CD8-positive, alpha-beta memory T cell (primary cell): ENCODE data around the gene RFC1. TPM values are rescaled to one million over a fixed set of nuclear protein-coding genes. Genes with fewer than 3 reads are reported as not detected.
"Not testable (repeated sequence)": the region's sequence is repeated elsewhere in the genome, so short reads cannot be mapped to it uniquely, and the experiment has no call there.

ENCODE experiments used
- CTCF ChIA-PET: fragments of 350-600 bp; sonication (Branson Sonifier 250); formaldehyde crosslinking; loops from one replicate; lab custom pipeline; 2021; ENCODE audit warnings: antibody characterized with exemption; lab: Charles Lee
- POLR2A ChIA-PET: fragments of 350-600 bp; sonication (Branson Sonifier 250); formaldehyde crosslinking; loops from one replicate; lab custom pipeline; 2021; ENCODE audit warnings: antibody characterized with exemption; lab: Charles Lee
- DNase-seq, 5 donors: peaks; one replicate each; pipeline versions ENCODE4 v3.0.0 to v3.0.0-alpha.2; 2020 to 2022; ENCODE audit warnings: mixed read lengths in 1 of 5
- H3K27ac ChIP-seq: one replicate; pipeline ENCODE4 v1.7.0; 2013; ENCODE audit warnings: low read depth, mild to moderate bottlenecking, low read length, moderate library complexity
- H3K27me3 ChIP-seq: 2 replicates; pipeline ENCODE4 v1.7.0; 2013; ENCODE audit warnings: low read length, mild to moderate bottlenecking; ENCODE audit not compliant: insufficient read depth, poor library complexity, severe bottlenecking
- H3K36me3 ChIP-seq: 2 replicates; pipeline ENCODE4 v1.7.0; 2013; ENCODE audit warnings: mild to moderate bottlenecking, low read length, moderate library complexity; ENCODE audit not compliant: insufficient read depth
- H3K4me1 ChIP-seq: 2 replicates; pipeline ENCODE4 v1.7.0; 2013; ENCODE audit warnings: mild to moderate bottlenecking, low read length, moderate library complexity; ENCODE audit not compliant: insufficient read depth
- H3K4me3 ChIP-seq: 2 replicates; pipeline ENCODE4 v1.7.0; 2013; ENCODE audit warnings: mild to moderate bottlenecking, low read length
- H3K9me3 ChIP-seq: 2 replicates; pipeline ENCODE4 v1.7.0; 2013; ENCODE audit warnings: mild to moderate bottlenecking, low read length
- H3K27ac Mint-ChIP-seq, 8 donors: one replicate each; pipeline ENCODE4 v1.8.0; 2020 to 2021; ENCODE audit warnings: mixed read lengths in 8 of 8, mild to moderate bottlenecking in 6 of 8, inconsistent platforms in 3 of 8, moderate library complexity in 3 of 8
- H3K27me3 Mint-ChIP-seq, 2 donors: one replicate each; pipeline ENCODE4 v1.8.0; 2020 to 2021; ENCODE audit warnings: mixed read lengths in 2 of 2, mild to moderate bottlenecking in 1 of 2, moderate library complexity in 1 of 2
- H3K36me3 Mint-ChIP-seq, 3 donors: one replicate each; pipeline ENCODE4 v1.8.0; 2020 to 2021; ENCODE audit warnings: mixed read lengths in 3 of 3, inconsistent platforms in 1 of 3, mild to moderate bottlenecking in 1 of 3
- H3K4me1 Mint-ChIP-seq, 3 donors: one replicate each; pipeline ENCODE4 v1.8.0; 2020 to 2021; ENCODE audit warnings: mixed read lengths in 3 of 3, inconsistent platforms in 1 of 3, mild to moderate bottlenecking in 1 of 3
- H3K4me3 Mint-ChIP-seq, 7 donors: one replicate each; pipeline ENCODE4 v1.8.0; 2020 to 2021; ENCODE audit warnings: mixed read lengths in 7 of 7, mild to moderate bottlenecking in 6 of 7, moderate library complexity in 4 of 7, inconsistent platforms in 2 of 7
- H3K9me3 Mint-ChIP-seq, 5 donors: one replicate each; pipeline ENCODE4 v1.8.0; 2020 to 2022; ENCODE audit warnings: mixed read lengths in 5 of 5, mild to moderate bottlenecking in 3 of 5, moderate library complexity in 2 of 5, inconsistent platforms in 1 of 5
- polyA plus RNA-seq: library from polyadenylated mRNA; unstranded; fragments of 300-500 nt; fragmentation: Illumina TruSeq; gene quantifications from one replicate; pipeline ENCODE4 v1.2.3, GENCODE V29; 2021
- total RNA-seq, 2 experiments: library from RNA; stranded (reverse); gene quantifications; one replicate each; pipeline ENCODE4 v1.2.3, GENCODE V29; 2021

The RFC1 gene, protein sequence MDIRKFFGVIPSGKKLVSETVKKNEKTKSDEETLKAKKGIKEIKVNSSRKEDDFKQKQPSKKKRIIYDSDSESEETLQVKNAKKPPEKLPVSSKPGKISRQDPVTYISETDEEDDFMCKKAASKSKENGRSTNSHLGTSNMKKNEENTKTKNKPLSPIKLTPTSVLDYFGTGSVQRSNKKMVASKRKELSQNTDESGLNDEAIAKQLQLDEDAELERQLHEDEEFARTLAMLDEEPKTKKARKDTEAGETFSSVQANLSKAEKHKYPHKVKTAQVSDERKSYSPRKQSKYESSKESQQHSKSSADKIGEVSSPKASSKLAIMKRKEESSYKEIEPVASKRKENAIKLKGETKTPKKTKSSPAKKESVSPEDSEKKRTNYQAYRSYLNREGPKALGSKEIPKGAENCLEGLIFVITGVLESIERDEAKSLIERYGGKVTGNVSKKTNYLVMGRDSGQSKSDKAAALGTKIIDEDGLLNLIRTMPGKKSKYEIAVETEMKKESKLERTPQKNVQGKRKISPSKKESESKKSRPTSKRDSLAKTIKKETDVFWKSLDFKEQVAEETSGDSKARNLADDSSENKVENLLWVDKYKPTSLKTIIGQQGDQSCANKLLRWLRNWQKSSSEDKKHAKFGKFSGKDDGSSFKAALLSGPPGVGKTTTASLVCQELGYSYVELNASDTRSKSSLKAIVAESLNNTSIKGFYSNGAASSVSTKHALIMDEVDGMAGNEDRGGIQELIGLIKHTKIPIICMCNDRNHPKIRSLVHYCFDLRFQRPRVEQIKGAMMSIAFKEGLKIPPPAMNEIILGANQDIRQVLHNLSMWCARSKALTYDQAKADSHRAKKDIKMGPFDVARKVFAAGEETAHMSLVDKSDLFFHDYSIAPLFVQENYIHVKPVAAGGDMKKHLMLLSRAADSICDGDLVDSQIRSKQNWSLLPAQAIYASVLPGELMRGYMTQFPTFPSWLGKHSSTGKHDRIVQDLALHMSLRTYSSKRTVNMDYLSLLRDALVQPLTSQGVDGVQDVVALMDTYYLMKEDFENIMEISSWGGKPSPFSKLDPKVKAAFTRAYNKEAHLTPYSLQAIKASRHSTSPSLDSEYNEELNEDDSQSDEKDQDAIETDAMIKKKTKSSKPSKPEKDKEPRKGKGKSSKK
- total RNA-seq (10 to 100 TPM; 79.8 to 82.9 TPM), polyA plus RNA-seq (45.7 TPM)

DNA sequence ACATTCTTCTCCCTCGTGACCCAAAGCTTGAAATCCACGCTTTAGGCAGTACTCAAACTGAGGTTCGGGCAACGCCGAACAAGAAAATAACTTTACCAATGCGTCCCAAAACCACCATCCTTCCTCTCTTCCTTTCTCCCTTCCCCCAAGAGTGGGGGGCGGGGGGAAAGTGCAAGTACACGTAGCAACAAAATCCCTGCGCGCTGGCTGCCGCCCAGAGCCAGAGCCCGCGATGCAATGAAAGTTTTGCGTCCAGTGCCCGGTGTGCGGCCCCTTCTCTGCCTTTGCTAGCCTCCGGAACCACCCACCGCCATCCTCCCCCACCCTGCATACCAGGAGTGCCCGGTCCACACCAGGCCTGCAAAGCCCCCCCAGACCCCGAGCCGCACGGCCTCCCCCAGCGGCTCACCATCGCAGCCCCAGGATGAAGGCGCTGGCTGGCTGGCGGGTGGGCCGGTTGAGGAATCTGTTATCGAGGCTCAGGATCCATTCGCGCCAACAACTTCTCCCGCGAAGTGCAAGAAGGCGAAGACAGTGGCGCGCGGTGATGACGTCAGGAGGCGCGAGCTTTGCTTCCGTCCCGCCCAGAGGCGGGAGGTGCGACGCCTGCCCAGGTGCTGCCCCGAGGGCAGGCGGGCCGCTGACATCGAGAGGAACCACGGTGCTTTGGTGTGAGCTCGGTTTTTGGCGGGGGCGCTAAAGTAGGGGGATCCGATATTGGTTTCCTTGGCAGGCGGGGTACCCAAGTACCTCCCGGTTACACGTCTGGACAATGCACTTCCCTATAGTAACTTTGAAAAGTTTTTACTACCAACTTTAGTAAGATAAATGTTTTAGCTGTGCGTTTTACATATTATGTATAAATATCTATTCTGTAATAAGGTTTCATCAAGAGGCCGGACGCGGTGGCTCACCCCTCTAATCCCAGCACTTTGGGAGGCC, at the start of gene RFC1:
Gene RFC1 (minus strand): TSS at position 533 of the 942 bp plus-strand sequence. CDS start 121 bp downstream, at position 412.
- POLR2A ChIA-PET: interaction anchor here (0.6 to 2.5 kb wide), 5 partner anchors 9 to 184 kb away, joined by 3 to 25 read pairs (median 4); partner anchors contain the start of genes LIAS and RPL9
- H3K9me3 ChIP-seq: no peaks in the 10 kb centered on the region
- peaks cover 31 to 44% (median 42%) of the 10 kb centered on the region in 3 donors for H3K4me1 Mint-ChIP-seq
- H3K36me3 ChIP-seq: no peaks in the 10 kb centered on the region
- DNase-seq: peak; percentile 87 to 95 (median 90)
- H3K4me3 Mint-ChIP-seq: peak within 1 kb of the TSS; percentile 90 to 96 (median 93)
- H3K27me3 ChIP-seq: no peaks in the 10 kb centered on the region
- H3K36me3 Mint-ChIP-seq: peaks cover 0 to 13% (median 6%) of the 10 kb centered on the region in 3 donors
- peak within 1 kb of the TSS; percentile 93 for H3K4me3 ChIP-seq
- peaks cover 0 to 6% (median 4%) of the 10 kb centered on the region in 5 donors for H3K9me3 Mint-ChIP-seq
- peak within 1 kb of the TSS; percentile 84 for H3K27ac ChIP-seq
- H3K4me1 ChIP-seq: peaks cover 34% of the 10 kb centered on the region
- peaks cover 0 to 3% of the 10 kb centered on the region in 2 donors for H3K27me3 Mint-ChIP-seq
- CTCF ChIA-PET: interaction anchor here (0.9 to 3.4 kb wide), 3 partner anchors 10 to 92 kb away, joined by 3 to 17 read pairs (median 4); partner anchors contain the start of genes LIAS and RPL9
- H3K27ac Mint-ChIP-seq: peak within 1 kb of the TSS; percentile 89 to 97 (median 92)

DNA sequence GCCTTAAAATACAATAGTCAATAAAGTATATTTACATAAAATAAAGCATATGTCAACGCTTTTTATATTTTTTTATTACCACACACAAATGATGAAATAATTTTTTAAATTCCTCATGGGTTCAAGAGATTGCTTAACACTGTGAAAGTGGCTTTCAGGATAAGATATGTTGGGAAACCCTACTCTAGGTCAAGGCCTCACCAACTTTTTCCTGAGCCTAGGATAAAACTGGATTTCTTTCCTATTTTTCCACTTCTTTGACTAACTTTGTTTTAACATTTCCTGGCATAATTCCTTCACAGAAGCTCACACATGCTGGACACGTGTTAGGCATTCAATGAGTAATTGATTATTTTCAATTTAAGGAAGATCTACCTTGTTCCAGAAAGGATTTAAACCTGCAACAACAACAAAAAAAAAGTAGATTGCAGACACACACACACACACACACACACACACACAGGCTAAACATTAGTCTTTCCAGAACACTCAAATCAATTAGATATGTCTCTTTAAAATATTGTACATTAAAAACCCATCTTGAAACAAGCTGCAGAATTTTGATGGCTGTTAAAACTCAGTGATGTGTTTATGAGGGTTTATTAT, 49.6 kb upstream of the RFC1 start:
- Mint-ChIP-seq H3K27me3 (peaks cover 0 to 11% of the 10 kb centered on the region in 2 donors), H3K9me3 (no peaks in the 10 kb centered on the region), H3K4me3 (no peak overlapping the region), H3K4me1 (no peaks in the 10 kb centered on the region), H3K36me3 (no peaks in the 10 kb centered on the region), H3K27ac (no peak overlapping the region)
- Histone ChIP-seq H3K36me3 (no peaks in the 10 kb centered on the region), H3K27ac (no peak overlapping the region), H3K4me3 (no peak overlapping the region), H3K4me1 (no peaks in the 10 kb centered on the region), H3K27me3 (no peaks in the 10 kb centered on the region), H3K9me3 (no peaks in the 10 kb centered on the region)
- POLR2A ChIA-PET: no interaction called here
- CTCF ChIA-PET: no interaction called here
- no peak for DNase-seq

DNA sequence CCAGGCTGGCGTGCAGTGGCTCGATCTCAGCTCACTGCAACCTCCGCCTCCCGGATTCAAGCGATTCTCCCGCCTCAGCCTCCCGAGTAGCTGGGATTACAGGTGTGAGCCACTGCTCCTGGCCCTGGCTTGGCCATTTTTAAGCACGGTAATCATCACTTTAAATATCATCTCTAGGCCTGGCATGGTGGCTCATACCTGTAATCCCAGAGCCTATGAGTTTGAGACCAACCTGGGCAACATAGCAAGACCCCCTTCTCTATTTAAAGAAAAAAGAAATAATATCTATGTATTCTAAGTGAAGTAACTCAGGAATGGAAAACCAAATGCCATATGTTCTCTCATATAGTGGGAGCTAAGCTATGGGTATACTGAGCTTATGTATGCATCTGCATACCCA, 45.4 kb upstream of the RFC1 start:
- H3K9me3 Mint-ChIP-seq, CTCF ChIA-PET, DNase-seq, H3K27ac ChIP-seq, H3K4me1 Mint-ChIP-seq, H3K27me3 ChIP-seq, H3K9me3 ChIP-seq, H3K27ac Mint-ChIP-seq, H3K4me3 Mint-ChIP-seq, H3K36me3 ChIP-seq, H3K4me1 ChIP-seq, POLR2A ChIA-PET, H3K36me3 Mint-ChIP-seq, H3K4me3 ChIP-seq: not testable (repeated sequence)
- peaks cover 0 to 17% of the 10 kb centered on the region in 2 donors for H3K27me3 Mint-ChIP-seq

DNA sequence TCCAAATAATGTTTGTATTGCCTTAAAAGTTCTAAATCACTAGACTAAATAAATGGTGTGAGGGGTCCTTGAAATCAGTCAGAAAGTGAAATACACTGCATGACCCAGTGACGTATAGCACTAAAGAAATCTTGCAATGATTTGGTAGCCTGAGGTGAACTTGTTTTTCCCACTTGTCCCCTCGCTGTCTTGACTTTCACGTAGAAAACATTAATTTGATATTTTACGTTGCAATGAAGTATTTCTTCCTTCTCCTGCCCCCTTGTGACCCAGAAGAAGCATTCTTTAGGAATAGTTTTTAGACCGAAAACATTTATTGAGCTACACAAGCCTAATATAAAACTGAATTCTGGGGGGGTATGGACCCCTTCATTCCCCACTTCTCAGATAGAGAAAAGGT, 44.3 kb upstream of the RFC1 start:
- H3K4me1 Mint-ChIP-seq: no peaks in the 10 kb centered on the region
- no peak for DNase-seq
- no peak overlapping the region for H3K27ac ChIP-seq
- H3K36me3 ChIP-seq: no peaks in the 10 kb centered on the region
- no peak overlapping the region for H3K27ac Mint-ChIP-seq
- H3K27me3 ChIP-seq: no peaks in the 10 kb centered on the region
- no peaks in the 10 kb centered on the region for H3K4me1 ChIP-seq
- H3K9me3 Mint-ChIP-seq: no peaks in the 10 kb centered on the region
- CTCF ChIA-PET: no interaction called here
- no peaks in the 10 kb centered on the region for H3K36me3 Mint-ChIP-seq
- H3K9me3 ChIP-seq: no peaks in the 10 kb centered on the region
- POLR2A ChIA-PET: no interaction called here
- H3K4me3 ChIP-seq: no peak overlapping the region
- H3K4me3 Mint-ChIP-seq: no peak overlapping the region
- H3K27me3 Mint-ChIP-seq: peaks cover 0 to 17% of the 10 kb centered on the region in 2 donors

DNA sequence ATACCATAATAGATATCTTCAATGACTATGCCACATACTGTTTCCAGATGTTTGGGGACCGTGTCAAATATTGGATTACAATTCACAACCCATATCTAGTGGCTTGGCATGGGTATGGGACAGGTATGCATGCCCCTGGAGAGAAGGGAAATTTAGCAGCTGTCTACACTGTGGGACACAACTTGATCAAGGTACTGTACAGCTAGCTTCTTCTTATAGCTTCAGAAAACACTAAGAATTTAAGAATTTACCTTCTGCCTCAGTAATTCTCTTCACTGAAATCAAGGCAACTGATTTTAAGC, 41.4 kb upstream of the RFC1 start:
- peaks cover 0 to 7% of the 10 kb centered on the region in 2 donors for H3K27me3 Mint-ChIP-seq
- no peak overlapping the region for H3K4me3 Mint-ChIP-seq
- POLR2A ChIA-PET: no interaction called here
- Histone ChIP-seq H3K4me1 (no peaks in the 10 kb centered on the region), H3K4me3 (no peak overlapping the region), H3K27ac (no peak overlapping the region), H3K9me3 (no peaks in the 10 kb centered on the region), H3K27me3 (no peaks in the 10 kb centered on the region), H3K36me3 (no peaks in the 10 kb centered on the region)
- no peaks in the 10 kb centered on the region for H3K4me1 Mint-ChIP-seq
- no peak for DNase-seq
- H3K9me3 Mint-ChIP-seq: no peaks in the 10 kb centered on the region
- no peaks in the 10 kb centered on the region for H3K36me3 Mint-ChIP-seq
- no peak overlapping the region for H3K27ac Mint-ChIP-seq
- CTCF ChIA-PET: interaction anchor here (0.5 to 0.6 kb wide), 2 partner anchors 176 to 641 kb away, joined by 3 read pairs; no protein-coding TSS in a partner anchor

DNA sequence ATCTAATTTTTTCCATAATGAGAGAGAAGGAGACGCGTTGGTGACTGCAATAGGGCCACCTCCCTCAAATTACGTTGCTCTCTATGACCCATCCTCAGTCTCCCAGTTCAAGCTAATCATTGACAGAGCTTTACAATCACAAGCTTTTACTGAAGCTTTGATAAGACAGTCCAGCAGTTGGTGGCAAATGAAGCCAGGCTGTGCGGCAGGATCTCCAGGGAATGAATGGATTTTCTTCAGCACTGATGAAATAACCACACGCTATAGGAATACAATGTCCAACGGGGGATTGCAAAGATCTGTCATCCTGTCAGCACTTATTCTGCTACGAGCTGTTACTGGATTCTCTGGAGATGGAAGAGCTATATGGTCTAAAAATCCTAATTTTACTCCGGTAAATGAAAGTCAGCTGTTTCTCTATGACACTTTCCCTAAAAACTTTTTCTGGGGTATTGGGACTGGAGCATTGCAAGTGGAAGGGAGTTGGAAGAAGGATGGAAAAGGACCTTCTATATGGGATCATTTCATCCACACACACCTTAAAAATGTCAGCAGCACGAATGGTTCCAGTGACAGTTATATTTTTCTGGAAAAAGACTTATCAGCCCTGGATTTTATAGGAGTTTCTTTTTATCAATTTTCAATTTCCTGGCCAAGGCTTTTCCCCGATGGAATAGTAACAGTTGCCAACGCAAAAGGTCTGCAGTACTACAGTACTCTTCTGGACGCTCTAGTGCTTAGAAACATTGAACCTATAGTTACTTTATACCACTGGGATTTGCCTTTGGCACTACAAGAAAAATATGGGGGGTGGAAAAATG, 40.8 kb upstream of the RFC1 start, which contains the start of gene KLB:
Gene KLB (plus strand): TSS at position 168 of the 821 bp plus-strand sequence. CDS start 20 bp downstream, at position 188.
- Histone ChIP-seq H3K4me1 (no peaks in the 10 kb centered on the region), H3K27me3 (no peaks in the 10 kb centered on the region), H3K4me3 (no peak within 1 kb of the TSS), H3K9me3 (no peaks in the 10 kb centered on the region), H3K27ac (no peak within 1 kb of the TSS), H3K36me3 (no peaks in the 10 kb centered on the region)
- no peaks in the 10 kb centered on the region for H3K4me1 Mint-ChIP-seq
- DNase-seq: no peak
- CTCF ChIA-PET: no interaction called here
- POLR2A ChIA-PET: no interaction called here
- H3K9me3 Mint-ChIP-seq: no peaks in the 10 kb centered on the region
- no peak within 1 kb of the TSS for H3K27ac Mint-ChIP-seq
- H3K4me3 Mint-ChIP-seq: no peak within 1 kb of the TSS
- no peaks in the 10 kb centered on the region for H3K36me3 Mint-ChIP-seq
- peaks cover 0 to 6% of the 10 kb centered on the region in 2 donors for H3K27me3 Mint-ChIP-seq
